Measurements from ENCODE around the gene CD244. TPM values are rescaled to one million over a fixed set of nuclear protein-coding genes. Genes with fewer than 3 reads are reported as not detected.

The CD244 gene
- polyA plus RNA-seq, 1 donor from 2014 or later: not detected

- no peaks in the 10 kb centered on the region for H3F3A ChIP-seq (ENCODE audit: insufficient read depth, low read length, poor library complexity, severe bottlenecking)
- no peak for TF ChIP-seq TAF1 (IDR thresholded peaks at IDR 0.05; ENCODE audit: low read depth)
- no peak for TF ChIP-seq EZH2 (IDR thresholded peaks at IDR 0.05; ENCODE audit: borderline replicate concordance, insufficient read depth, low read length, poor library complexity, severe bottlenecking)
- no peak for TF ChIP-seq POLR2AphosphoS5 (IDR thresholded peaks at IDR 0.05)
- no peaks in the 10 kb centered on the region for H3K36me3 ChIP-seq (ENCODE audit: insufficient read depth, low read length)
- no peaks in the 10 kb centered on the region for H4K20me1 ChIP-seq (ENCODE audit: insufficient read depth)
- H2AFZ ChIP-seq (ENCODE audit: low read depth, low read length): no peak overlapping the region
- no peak overlapping the region for H3K4me2 ChIP-seq (ENCODE audit: low read length)
- H3K9me2 ChIP-seq (ENCODE audit: insufficient read depth, low read length): no peaks in the 10 kb centered on the region
- H3K27me3 ChIP-seq (ENCODE audit: insufficient read depth, low read depth, low read length): no peaks in the 10 kb centered on the region
- no peaks in the 10 kb centered on the region for H3K79me2 ChIP-seq (replicated peaks; ENCODE audit: insufficient read depth, low read length)
- no peak overlapping the region for H3K27ac ChIP-seq (ENCODE audit: low read length)
- H3K9me3 ChIP-seq (ENCODE audit: low read length): no peaks in the 10 kb centered on the region
- H3K4me3 ChIP-seq (ENCODE audit: low read length): no peak overlapping the region
- H3K9ac ChIP-seq (ENCODE audit: low read length): no peak overlapping the region
Measured at GRCh38 chr1:160911441-160911840, 48.8 kb upstream of the CD244 start.

- no peaks in the 10 kb centered on the region for H3K79me2 ChIP-seq (replicated peaks; ENCODE audit: insufficient read depth, low read length)
- TF ChIP-seq EP300 (conservative IDR thresholded peaks at IDR 0.05; ENCODE audit: poor library complexity, severe bottlenecking): no peak
- TF ChIP-seq SMC3 (conservative IDR thresholded peaks at IDR 0.05; ENCODE audit: poor library complexity): no peak
- no peaks in the 10 kb centered on the region for H4K20me1 ChIP-seq (ENCODE audit: insufficient read depth)
- no peaks in the 10 kb centered on the region for H3K36me3 ChIP-seq (ENCODE audit: insufficient read depth, low read length)
- no peaks in the 10 kb centered on the region for H3K27me3 ChIP-seq (ENCODE audit: insufficient read depth, low read depth, low read length)
- H3K9me2 ChIP-seq (ENCODE audit: insufficient read depth, low read length): no peaks in the 10 kb centered on the region
- no peaks in the 10 kb centered on the region for H3F3A ChIP-seq (ENCODE audit: insufficient read depth, low read length, poor library complexity, severe bottlenecking)
- H3K9me3 ChIP-seq (ENCODE audit: low read length): no peaks in the 10 kb centered on the region
- H3K9ac ChIP-seq (ENCODE audit: low read length): no peak overlapping the region
- no peak overlapping the region for H3K4me2 ChIP-seq (ENCODE audit: low read length)
- no peak overlapping the region for H3K4me3 ChIP-seq (ENCODE audit: low read length)
- no peak overlapping the region for H3K27ac ChIP-seq (ENCODE audit: low read length)
- H2AFZ ChIP-seq (ENCODE audit: low read depth, low read length): no peak overlapping the region
Measured at GRCh38 chr1:160910170-160910750, 47.6 kb upstream of the CD244 start.

DNA sequence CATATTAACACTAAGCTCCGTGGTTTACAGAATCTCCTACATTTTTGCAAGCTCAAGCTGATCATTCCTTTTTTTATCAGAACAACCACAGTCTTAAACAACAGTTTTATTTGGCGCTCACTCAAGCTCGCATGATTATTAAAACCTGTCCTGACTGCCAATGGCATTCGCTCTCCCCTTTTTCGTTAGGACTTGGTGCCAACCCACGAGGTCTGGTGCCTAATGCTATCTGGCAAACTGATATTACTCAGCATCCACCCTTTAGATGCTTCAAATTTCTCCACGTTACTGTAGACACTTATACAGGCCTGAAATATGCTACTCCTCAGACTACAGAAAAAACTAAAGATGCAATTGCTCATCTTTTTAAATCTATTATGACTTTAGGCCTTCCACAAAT is 45.3 kb upstream of the CD244 start:
- Histone ChIP-seq H3K9me3 (ENCODE audit: low read length) (no peaks in the 10 kb centered on the region), H2AFZ (ENCODE audit: low read depth, low read length) (no peak overlapping the region), H3F3A (ENCODE audit: insufficient read depth, low read length, poor library complexity, severe bottlenecking) (no peaks in the 10 kb centered on the region), H3K4me3 (ENCODE audit: low read length) (no peak overlapping the region), H3K79me2 (replicated peaks; ENCODE audit: insufficient read depth, low read length) (no peaks in the 10 kb centered on the region), H3K27me3 (ENCODE audit: insufficient read depth, low read depth, low read length) (no peaks in the 10 kb centered on the region), H3K9ac (ENCODE audit: low read length) (no peak overlapping the region), H3K9me2 (ENCODE audit: insufficient read depth, low read length) (no peaks in the 10 kb centered on the region), H3K36me3 (ENCODE audit: insufficient read depth, low read length) (no peaks in the 10 kb centered on the region), H4K20me1 (ENCODE audit: insufficient read depth) (no peaks in the 10 kb centered on the region), H3K27ac (ENCODE audit: low read length) (no peak overlapping the region), H3K4me2 (ENCODE audit: low read length) (no peak overlapping the region)
- TF ChIP-seq POLR2AphosphoS5 (IDR thresholded peaks at IDR 0.05) (no peak), RAD21 (conservative IDR thresholded peaks at IDR 0.05) (no peak), MXI1 (conservative IDR thresholded peaks at IDR 0.05; ENCODE audit: poor library complexity, severe bottlenecking) (no peak), TAF1 (IDR thresholded peaks at IDR 0.05; ENCODE audit: low read depth) (no peak), CTCF (IDR thresholded peaks at IDR 0.05; ENCODE audit: poor library complexity, severe bottlenecking) (no peak), REST (IDR thresholded peaks at IDR 0.05; ENCODE audit: borderline replicate concordance) (no peak), EP300 (conservative IDR thresholded peaks at IDR 0.05; ENCODE audit: poor library complexity, severe bottlenecking) (no peak), SMC3 (conservative IDR thresholded peaks at IDR 0.05; ENCODE audit: poor library complexity) (no peak)

All from neural cell (in vitro differentiated cells).